ENCODE results near the gene GPR108. TPM values are rescaled to one million over a fixed set of nuclear protein-coding genes. Genes with fewer than 3 reads are reported as not detected.

Gene GPR108
- total RNA-seq, 1 donor from 2014 or later: 58.2 TPM

GRCh38 chr19:6683971-6684370 lies 53.4 kb downstream of the GPR108 start:
- TF ChIP-seq CTCF (conservative IDR thresholded peaks at IDR 0.05; ENCODE audit: low read depth, low read length): no peak
- DNase-seq (ENCODE audit: low read depth): no peak
- H3K4me3 ChIP-seq (ENCODE audit: low read depth, low read length): no peak overlapping the region

- DNase-seq (ENCODE audit: low read depth): no peak
- TF ChIP-seq CTCF (conservative IDR thresholded peaks at IDR 0.05; ENCODE audit: low read depth, low read length): no peak
- H3K4me3 ChIP-seq (ENCODE audit: low read depth, low read length): no peak overlapping the region
These were observed 54.7 kb downstream of the GPR108 start for GRCh38 chr19:6682607-6683128.

- no peak for TF ChIP-seq CTCF (conservative IDR thresholded peaks at IDR 0.05; ENCODE audit: low read depth, low read length)
- no peak overlapping the region for H3K4me3 ChIP-seq (ENCODE audit: low read depth, low read length)
- DNase-seq (ENCODE audit: low read depth): no peak
These were observed 57.2 kb downstream of the GPR108 start for GRCh38 chr19:6680141-6680540.

Other genes with a start within 250 kb of the GPR108 start
- 0.72 and 3.1 TPM in 2 replicates for gene TUBB4A, start 235.3 kb downstream of the GPR108 start, total RNA-seq
- gene TNFSF9, start 206.6 kb downstream of the GPR108 start, total RNA-seq: 12.5 and 18.1 TPM in 2 replicates
- 6.8 and 9.7 TPM in 2 replicates for gene CD70, start 146.4 kb downstream of the GPR108 start, total RNA-seq
- gene TNFSF14, start 67.4 kb downstream of the GPR108 start, total RNA-seq: not detected in 2 replicates
- 10.0 and 16.1 TPM in 2 replicates for gene C3, start 16.9 kb downstream of the GPR108 start, total RNA-seq
- gene TRIP10, start 2.1 kb upstream of the GPR108 start, total RNA-seq: 43.5 and 62.4 TPM in 2 replicates
- 26.6 and 27.6 TPM in 2 replicates for gene SH2D3A, start 29.9 kb upstream of the GPR108 start, total RNA-seq
- 1.3 and 1.4 TPM in 2 replicates for gene VAV1, start 35.1 kb upstream of the GPR108 start, total RNA-seq
- not detected in 2 replicates for gene ADGRE1, start 150.0 kb upstream of the GPR108 start, total RNA-seq